Caco-2 (cell line): Measurements from ENCODE around the gene TPH2. TPM values are rescaled to one million over a fixed set of nuclear protein-coding genes. Genes with fewer than 3 reads are reported as not detected.

Source experiments
- BruUV-seq: library from RNA; stranded (reverse); fragments of 400-500 nt; replicated peaks from 2 replicates; lab custom pipeline; 2021; lab: Mats Ljungman, UMichigan
- CTCF ChIA-PET: fragments of 300-600 bp; sonication (Branson Sonifier 250); formaldehyde crosslinking; loops from one replicate; lab custom pipeline; 2022; ENCODE audit warnings: antibody characterized with exemption; lab: Charles Lee
- POLR2A ChIA-PET: fragments of 300-600 bp; sonication (Branson Sonifier 250); formaldehyde crosslinking; loops from one replicate; lab custom pipeline; 2022; ENCODE audit warnings: antibody characterized with exemption; lab: Charles Lee
- DNase-seq, 2 experiments: peaks; one replicate each; pipeline versions ENCODE4 v3.0.0 to v3.0.0-alpha.2; 2020 to 2022
- H3K27me3 ChIP-seq: replicated peaks from 2 replicates; pipeline ENCODE4 v1.6.0; 2011; ENCODE audit warnings: low read length; ENCODE audit not compliant: control insufficient read depth, insufficient read depth
- H3K36me3 ChIP-seq: 2 replicates; pipeline ENCODE4 v1.5.1; 2011; ENCODE audit warnings: low read length; ENCODE audit not compliant: control insufficient read depth, insufficient read depth
- H3K4me1 ChIP-seq: fragments of 250-450 bp; sonication (Bioruptor Pico); 2 replicates; pipeline ENCODE4 v1.5.1; 2020; ENCODE audit warnings: mild to moderate bottlenecking
- H3K4me3 ChIP-seq: 2 replicates; pipeline ENCODE4 v1.5.1; 2011; ENCODE audit warnings: low read depth, mild to moderate bottlenecking, control low read depth, low read length
- H3K9me3 ChIP-seq: fragments of 250-450 bp; sonication (Bioruptor Pico); 2 replicates; pipeline ENCODE4 v1.5.1; 2020; ENCODE audit warnings: mild to moderate bottlenecking, moderate library complexity
- H3K27ac Mint-ChIP-seq: one replicate; pipeline ENCODE4 v1.8.0; 2022; ENCODE audit warnings: mixed read lengths; ENCODE audit not compliant: unreplicated experiment
- H3K27me3 Mint-ChIP-seq: one replicate; pipeline ENCODE4 v1.8.0; 2022; ENCODE audit warnings: mixed read lengths; ENCODE audit not compliant: insufficient read depth, unreplicated experiment
- H3K36me3 Mint-ChIP-seq: one replicate; pipeline ENCODE4 v1.8.0; 2022; ENCODE audit warnings: mild to moderate bottlenecking, mixed read lengths; ENCODE audit not compliant: insufficient read depth, unreplicated experiment
- H3K4me1 Mint-ChIP-seq: one replicate; pipeline ENCODE4 v1.8.0; 2022; ENCODE audit warnings: low read depth, mixed read lengths; ENCODE audit not compliant: unreplicated experiment
- H3K4me3 Mint-ChIP-seq: one replicate; pipeline ENCODE4 v1.8.0; 2022; ENCODE audit warnings: mild to moderate bottlenecking, moderate library complexity, mixed read lengths; ENCODE audit not compliant: unreplicated experiment
- H3K9me3 Mint-ChIP-seq: one replicate; pipeline ENCODE4 v1.8.0; 2022; ENCODE audit warnings: mixed read lengths; ENCODE audit not compliant: unreplicated experiment
- CTCF ChIP-seq, 2 experiments: fragments of 200-600 bp in 1 of 2; IDR thresholded peaks; 1 replicate in 1 of 2; 2 replicates in 1 of 2; pipeline versions ENCODE4 v1.5.1 to v1.8.0; 2011 to 2022; ENCODE audit warnings: antibody characterized with exemption in 1 of 2, control low read depth in 1 of 2, inconsistent platforms in 1 of 2, low read depth in 1 of 2, low read length in 1 of 2, mild to moderate bottlenecking in 1 of 2, moderate library complexity in 1 of 2; ENCODE audit not compliant: insufficient read depth in 1 of 2, severe bottlenecking in 1 of 2, unreplicated experiment in 1 of 2
- intact Hi-C: fragments of 100-400 bp; cut with micrococcal nuclease; formaldehyde crosslinking; loops from one replicate; pipeline ENCODE4 v1.10.0; 2022; ENCODE audit not compliant: unreplicated experiment
- total RNA-seq: library from RNA; stranded (reverse); gene quantifications from 2 replicates; pipeline ENCODE4 v1.2.3, GENCODE V29; 2022

The TPH2 gene
- total RNA-seq, 1 experiment from 2014 or later: not detected

- intact Hi-C loops: no loop called here
- Mint-ChIP-seq H3K4me1 (no peaks in the 10 kb centered on the region), H3K4me3 (no peak overlapping the region), H3K9me3 (no peaks in the 10 kb centered on the region), H3K27ac (no peak overlapping the region), H3K36me3 (no peaks in the 10 kb centered on the region), H3K27me3 (no peaks in the 10 kb centered on the region)
- no TSS peak for BruUV-seq
- Histone ChIP-seq H3K9me3 (no peaks in the 10 kb centered on the region), H3K27me3 (no peaks in the 10 kb centered on the region), H3K36me3 (no peaks in the 10 kb centered on the region), H3K4me1 (no peaks in the 10 kb centered on the region), H3K4me3 (no peak overlapping the region)
- no peak for TF ChIP-seq CTCF (IDR thresholded peaks at IDR 0.05; ENCODE audit: insufficient read depth in 1 of 2, low read depth in 1 of 2, low read length in 1 of 2, severe bottlenecking in 1 of 2, unreplicated experiment in 1 of 2)
- no peak for DNase-seq
- CTCF ChIA-PET: no interaction called here
- POLR2A ChIA-PET: no interaction called here
Measured at GRCh38 chr12:71967211-71967610, 28.6 kb downstream of the TPH2 start.

- H3K9me3 Mint-ChIP-seq: no peaks in the 10 kb centered on the region
- no peak for TF ChIP-seq CTCF (IDR thresholded peaks at IDR 0.05; ENCODE audit: insufficient read depth in 1 of 2, low read depth in 1 of 2, low read length in 1 of 2, severe bottlenecking in 1 of 2, unreplicated experiment in 1 of 2)
- H3K27me3 ChIP-seq: no peaks in the 10 kb centered on the region
- no peak for DNase-seq
- no peaks in the 10 kb centered on the region for H3K9me3 ChIP-seq
- H3K4me1 ChIP-seq: no peaks in the 10 kb centered on the region
- ChIA-PET POLR2A (no interaction called here), CTCF (no interaction called here)
- H3K36me3 ChIP-seq: no peaks in the 10 kb centered on the region
- H3K4me3 ChIP-seq: no peak overlapping the region
- H3K4me3 Mint-ChIP-seq: no peak overlapping the region
- intact Hi-C loops: no loop called here
- no peak overlapping the region for H3K27ac Mint-ChIP-seq
- no peaks in the 10 kb centered on the region for H3K27me3 Mint-ChIP-seq
- no peaks in the 10 kb centered on the region for H3K36me3 Mint-ChIP-seq
- no peaks in the 10 kb centered on the region for H3K4me1 Mint-ChIP-seq
- no TSS peak for BruUV-seq
Measured at GRCh38 chr12:71969330-71969729, 30.7 kb downstream of the TPH2 start.

- H3K9me3 ChIP-seq: no peaks in the 10 kb centered on the region
- no peak for TF ChIP-seq CTCF (IDR thresholded peaks at IDR 0.05; ENCODE audit: insufficient read depth in 1 of 2, low read depth in 1 of 2, low read length in 1 of 2, severe bottlenecking in 1 of 2, unreplicated experiment in 1 of 2)
- intact Hi-C loops: no loop called here
- Mint-ChIP-seq H3K4me3 (no peak overlapping the region), H3K4me1 (no peaks in the 10 kb centered on the region), H3K36me3 (no peaks in the 10 kb centered on the region), H3K9me3 (no peaks in the 10 kb centered on the region), H3K27ac (no peak overlapping the region), H3K27me3 (no peaks in the 10 kb centered on the region)
- CTCF ChIA-PET: no interaction called here
- DNase-seq: no peak
- no peaks in the 10 kb centered on the region for H3K4me1 ChIP-seq
- no TSS peak for BruUV-seq
- H3K36me3 ChIP-seq: no peaks in the 10 kb centered on the region
- no peak overlapping the region for H3K4me3 ChIP-seq
- POLR2A ChIA-PET: no interaction called here
- no peaks in the 10 kb centered on the region for H3K27me3 ChIP-seq
Measured at GRCh38 chr12:71970031-71970430, 31.4 kb downstream of the TPH2 start.
